Measurements from ENCODE around the gene TRIO.
"Not testable (repeated sequence)": the region's sequence is repeated elsewhere in the genome, so short reads cannot be mapped to it uniquely, and the experiment has no call there.

The TRIO gene

DNA sequence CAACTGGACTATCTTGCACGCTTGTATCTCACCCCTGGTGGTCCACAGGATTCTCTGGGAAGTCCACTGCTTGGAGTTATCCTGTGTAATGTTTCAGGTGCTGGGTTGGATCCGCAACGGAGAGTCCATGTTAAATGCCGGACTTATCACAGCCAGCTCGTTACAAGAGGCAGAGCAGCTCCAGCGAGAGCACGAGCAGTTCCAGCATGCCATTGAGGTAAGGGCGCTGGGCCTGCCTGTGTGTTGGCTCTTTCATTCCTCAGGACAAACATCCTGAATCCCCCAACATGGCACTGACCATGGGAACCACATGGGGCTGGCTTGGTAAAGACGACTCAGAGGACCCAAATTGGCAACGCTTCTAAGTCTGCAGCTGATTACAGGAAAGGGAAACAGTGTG lies 223.6 kb downstream of the TRIO start:
- no peak for DNase-seq

DNA sequence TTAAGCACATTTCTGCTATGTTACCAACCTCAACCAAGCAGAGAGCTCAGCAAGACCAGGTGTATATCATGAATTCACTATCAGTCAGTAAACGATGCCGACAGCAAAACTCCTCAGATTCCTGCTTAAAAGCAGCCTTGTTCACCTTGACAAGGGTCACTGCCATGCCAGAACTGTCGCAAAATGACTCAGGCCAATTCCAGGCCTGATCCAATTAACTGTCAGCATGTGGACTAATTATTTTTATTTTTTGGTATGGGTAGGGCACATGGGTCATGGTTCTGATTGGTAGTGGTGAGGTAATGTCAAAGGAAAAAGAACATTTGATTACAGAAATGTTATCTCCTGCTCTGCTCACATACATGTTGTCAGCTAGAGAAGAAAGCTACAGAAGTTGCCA lies 224.2 kb downstream of the TRIO start:
- no peak for DNase-seq

DNA sequence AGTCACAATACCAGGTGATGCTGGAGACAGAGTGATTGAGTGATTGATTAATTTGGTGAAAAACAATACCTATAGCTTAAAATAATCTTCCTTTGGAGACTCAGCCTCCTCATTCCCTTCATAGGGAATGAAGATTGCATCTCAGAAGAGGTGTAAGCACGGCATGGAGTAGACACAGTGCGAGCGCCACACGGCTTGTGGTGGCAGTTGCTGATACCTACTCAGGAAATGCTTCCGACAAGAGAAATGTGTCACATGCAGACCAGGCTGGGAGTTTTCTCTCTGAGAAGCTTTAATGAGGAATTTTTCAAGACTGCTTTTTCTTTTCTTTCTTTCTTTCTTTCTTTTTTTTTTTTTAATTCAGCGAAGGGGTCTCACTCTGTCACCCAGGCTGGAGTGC lies 226.6 kb downstream of the TRIO start:
- no peak for DNase-seq

DNA sequence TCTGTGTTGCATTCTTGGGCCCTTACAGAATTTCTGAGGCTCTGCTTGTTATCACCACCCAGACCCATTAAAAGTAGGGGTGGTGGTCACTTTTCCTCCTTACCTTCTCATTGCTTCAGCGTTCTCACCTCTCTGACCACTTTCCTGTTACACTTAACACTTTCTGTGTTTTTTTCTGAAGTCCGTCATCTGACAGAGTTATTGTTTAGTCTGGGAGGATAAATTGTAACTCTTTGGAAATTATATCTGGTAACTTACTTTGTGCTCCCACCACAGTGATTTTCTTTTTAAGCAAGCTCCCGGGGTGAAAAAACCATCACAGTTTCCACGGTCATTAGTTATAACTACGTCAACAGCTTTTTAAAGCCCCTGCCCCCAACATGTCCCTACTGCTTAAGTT lies 227.2 kb downstream of the TRIO start:
- no peak for DNase-seq

DNA sequence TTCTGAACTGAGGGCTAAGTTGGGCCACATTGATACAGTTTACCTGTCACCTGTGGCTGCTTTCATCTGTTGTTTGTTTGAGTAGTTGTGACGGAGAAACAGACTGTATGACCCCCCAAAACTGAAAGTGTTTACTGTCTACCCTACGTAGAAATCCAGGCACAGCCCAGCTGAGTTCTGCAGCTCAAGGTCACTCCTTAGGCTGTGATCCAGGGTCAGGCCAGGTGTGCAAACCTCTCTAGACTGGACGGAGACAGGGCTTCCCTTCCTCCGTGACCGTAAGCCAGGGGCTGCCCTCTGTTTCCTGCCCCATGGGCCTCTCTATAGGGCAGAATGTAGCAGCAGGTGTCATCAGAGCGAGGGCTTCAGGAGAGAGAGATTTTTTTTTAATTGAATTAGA lies 230.5 kb downstream of the TRIO start:
- DNase-seq, result no peak

DNA sequence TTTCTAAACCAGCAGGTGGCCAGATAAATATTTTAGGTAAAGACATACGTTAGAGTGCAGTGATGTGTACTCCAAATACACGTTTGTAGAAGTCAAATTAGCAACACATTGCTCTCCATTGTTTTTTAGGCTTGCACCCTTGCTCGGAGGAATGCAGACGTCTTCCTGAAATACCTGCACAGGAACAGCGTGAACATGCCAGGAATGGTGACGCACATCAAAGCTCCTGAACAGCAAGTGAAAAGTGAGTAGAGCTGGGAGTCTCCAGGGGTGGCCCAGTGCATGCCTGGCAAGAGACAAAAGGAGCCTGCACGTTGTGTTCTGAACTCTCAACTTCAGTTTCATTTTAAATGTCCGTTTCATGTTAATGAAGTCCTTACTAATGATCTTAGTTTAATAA lies 231.0 kb downstream of the TRIO start:
- no peak for DNase-seq

DNA sequence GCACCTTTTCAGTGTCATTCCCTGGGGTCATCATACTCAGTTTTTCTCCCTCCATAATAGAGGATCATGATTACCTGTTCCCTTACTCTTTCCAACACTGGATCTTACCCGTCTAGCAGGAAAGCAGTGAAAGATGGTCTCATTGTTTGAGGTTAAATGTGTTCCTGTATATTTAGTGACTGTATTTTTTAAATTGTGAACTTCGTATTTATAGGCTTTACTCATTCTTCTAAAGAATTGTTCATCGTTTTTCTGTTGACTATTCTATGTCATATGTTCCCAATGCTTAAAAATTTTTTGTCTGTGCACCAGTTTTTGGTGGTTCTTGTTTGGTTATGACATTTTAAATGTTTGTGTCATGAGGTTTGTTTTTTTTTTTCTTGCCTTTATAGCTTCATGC lies 233.6 kb downstream of the TRIO start:
- DNase-seq, result no peak

DNA sequence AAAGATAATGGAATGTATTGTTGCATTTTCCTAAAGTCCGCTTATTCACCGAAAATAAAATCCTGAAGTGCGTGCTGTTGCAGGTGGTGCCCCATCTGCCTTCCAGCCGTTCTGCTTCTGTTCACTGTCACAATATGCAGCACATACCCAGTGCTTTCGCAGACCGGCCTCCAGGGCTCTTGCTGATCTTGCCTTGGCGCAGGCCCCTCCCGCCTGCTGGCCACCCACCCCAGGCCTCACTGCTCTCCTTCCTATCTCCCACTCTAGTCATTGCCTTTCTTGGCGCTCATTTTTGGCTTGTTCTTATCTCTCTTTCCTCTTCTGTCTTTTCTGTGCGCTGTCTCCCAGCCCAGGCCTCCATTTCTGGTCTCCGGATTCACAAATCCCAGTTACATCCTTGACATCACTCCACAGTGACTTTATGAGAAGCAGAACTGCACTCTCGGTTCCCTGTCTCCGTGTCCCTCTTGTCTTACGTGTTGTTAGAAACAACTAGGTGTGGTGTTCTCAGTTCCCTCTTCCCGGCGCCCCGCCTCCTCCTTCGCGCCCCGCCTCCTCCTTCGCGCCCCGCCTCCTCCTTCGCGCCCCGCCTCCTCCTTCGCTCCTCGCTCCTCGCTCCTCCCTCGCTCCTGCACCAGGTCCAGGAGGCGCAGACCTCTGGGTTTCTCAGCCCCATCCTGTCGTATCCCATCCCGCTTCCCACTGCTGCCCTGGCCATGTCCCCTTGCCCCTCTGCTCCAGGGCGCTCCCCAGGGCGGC lies 236.8 kb downstream of the TRIO start:
- no peak for DNase-seq

DNA sequence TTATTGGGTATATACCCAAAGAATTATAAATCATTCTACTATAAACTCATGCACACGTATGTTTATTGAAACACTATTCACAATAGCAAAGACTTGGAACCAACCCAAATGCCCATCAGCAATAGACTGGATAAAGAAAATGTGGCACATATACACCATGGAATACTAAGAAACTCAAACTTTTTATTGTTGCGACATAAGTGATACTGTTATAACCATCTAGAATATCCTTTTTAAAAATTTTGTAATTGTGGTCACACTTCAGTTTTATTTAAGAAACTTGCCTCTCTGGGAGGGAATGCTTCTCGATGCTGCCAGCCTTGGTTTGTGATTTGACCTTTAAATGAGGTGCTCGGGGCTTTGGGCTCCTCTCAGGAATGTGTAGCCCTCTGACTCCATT lies 237.6 kb downstream of the TRIO start:
- no peak for DNase-seq

DNA sequence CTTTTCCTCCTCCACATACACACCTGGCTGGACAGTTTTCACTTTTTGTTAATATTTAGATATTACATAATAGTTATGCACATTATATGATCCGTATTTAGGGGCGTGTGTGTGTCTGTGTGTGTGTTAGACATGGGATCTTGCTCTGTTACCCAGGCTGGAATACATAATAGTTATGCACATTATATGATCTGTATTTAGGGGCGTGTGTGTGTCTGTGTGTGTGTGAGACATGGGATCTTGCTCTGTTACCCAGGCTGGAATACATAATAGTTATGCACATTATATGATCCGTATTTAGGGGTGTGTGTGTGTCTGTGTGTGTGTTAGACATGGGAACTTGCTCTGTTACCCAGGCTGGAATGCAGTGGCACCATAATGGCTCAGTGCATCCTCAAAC lies 239.5 kb downstream of the TRIO start:
- no peak for DNase-seq

DNA sequence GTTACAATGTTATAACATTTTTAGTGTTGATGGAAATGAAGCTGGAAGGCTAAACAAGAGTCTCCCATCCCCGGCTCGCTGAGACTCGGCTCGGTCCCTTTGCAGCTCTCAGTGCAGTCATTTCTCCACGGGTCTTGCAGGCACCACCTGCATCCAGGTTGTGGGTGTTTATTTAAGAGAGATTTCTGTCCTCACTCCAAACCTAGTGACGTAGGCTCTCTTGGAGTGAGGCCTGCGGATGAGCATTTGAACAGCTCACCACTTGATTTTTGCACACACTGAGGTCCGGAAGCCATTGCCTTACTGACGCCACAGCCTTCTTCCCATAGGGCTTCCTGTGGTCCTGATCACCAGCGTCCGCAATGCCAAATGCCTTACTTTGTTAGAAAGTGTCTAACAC lies 240.8 kb downstream of the TRIO start:
- DNase-seq, result no peak

DNA sequence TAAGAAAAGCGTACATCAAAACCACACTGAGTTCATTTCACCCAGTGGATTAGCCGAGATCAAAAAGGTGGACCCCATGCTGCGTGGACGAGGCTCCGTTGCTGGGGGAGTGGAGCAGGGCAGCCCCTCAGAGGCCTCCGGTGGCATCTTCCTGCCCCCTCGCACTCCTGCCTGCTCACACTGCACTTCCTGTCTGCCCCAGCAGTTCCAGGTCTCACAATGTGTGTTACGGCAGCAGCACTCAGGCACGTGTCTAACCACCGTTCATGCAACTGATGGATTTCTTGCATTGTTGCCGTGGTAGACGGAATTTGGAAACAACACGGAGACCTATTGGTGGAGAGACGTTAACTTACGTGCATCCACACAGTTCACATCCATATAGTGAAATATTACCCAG lies 241.9 kb downstream of the TRIO start:
- DNase-seq, result no peak

DNA sequence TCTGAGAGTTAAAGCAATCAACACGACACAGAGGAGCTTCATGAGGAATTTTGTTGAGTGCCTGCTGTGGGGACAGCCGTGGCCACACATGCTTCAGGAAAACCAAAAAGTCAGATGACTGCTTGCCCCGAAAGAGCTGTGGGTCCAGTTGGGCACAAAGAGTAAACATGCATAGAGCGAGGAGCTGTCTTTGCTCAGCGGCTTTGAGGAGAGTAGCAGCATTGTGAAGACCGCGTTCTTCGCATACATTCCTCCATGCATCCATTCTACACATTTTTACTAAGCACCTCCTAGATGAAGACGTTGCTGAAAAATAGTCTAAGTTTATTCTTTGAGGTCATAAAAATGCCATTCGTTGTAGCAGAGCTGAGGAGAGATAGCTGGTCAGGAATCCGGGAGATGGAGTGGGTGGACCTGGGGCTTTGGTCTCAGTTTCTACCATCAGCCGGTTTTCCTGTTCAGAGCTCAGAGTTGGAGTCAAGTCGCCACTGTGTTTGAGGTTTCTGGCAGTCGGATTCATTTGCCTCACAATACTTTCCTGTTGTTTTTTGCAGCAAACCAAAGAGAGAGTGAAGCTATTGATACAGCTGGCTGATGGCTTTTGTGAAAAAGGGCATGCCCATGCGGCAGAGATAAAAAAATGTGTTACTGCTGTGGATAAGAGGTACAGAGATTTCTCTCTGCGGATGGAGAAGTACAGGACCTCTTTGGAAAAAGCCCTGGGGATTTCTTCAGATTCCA lies 243.9 kb downstream of the TRIO start:
- DNase-seq, result no peak

DNA sequence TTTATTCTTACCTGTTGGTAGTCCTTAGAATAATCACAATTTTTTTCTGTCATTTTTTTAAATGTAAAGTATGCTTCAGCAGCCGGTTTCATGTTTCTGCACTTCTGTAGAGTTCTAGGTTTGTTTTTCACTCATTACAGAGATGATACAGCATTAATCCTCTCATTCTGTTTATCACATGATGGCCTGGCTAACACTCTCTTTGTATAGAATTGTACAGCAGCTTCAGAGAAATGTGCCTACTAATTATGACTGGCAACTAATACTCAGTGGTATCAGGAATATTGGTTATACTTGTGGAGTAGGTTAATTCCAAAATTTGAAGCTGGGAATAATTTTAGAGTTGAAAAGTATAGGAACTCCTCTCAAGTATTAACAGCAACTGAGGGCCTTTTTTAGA lies 245.6 kb downstream of the TRIO start:
- no peak for DNase-seq

DNA sequence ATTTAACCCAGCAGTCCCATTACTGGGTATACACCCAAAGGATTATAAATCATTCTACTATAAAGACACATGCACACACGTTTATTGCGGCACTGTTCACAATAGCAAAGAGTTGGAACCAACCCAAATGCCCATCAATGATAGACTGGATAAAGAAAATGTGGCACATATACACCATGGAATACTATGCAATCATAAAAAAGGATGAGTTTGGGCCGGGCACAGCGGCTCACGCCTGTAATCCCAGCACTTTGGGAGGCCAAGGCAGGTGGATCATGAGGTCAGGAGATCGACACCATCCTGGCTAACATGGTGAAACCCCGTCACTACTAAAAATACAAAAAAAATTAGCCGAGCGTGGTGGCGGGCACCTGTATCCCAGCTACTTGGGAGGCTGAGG lies 249.4 kb downstream of the TRIO start:
- DNase-seq, result not testable (repeated sequence)

DNA sequence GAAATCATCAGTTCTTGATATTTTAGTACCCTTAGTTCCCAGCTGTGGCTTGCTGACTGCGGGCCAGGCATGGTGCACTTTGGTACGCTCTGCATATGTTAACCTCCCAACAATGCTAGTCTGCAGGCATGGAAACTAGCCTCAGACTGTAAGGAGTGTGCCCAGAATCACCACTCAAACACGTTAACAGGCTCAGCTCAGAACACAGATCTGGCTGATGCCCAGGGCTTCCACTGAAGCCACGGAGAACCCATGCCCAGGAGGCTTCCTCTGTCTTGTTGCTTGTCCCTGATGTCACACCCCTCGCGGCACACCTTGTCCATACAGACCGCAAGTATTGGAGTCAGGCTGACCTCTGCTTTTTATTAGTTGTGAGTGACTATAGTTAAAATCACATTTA lies 251.2 kb downstream of the TRIO start:
- DNase-seq, result no peak

DNA sequence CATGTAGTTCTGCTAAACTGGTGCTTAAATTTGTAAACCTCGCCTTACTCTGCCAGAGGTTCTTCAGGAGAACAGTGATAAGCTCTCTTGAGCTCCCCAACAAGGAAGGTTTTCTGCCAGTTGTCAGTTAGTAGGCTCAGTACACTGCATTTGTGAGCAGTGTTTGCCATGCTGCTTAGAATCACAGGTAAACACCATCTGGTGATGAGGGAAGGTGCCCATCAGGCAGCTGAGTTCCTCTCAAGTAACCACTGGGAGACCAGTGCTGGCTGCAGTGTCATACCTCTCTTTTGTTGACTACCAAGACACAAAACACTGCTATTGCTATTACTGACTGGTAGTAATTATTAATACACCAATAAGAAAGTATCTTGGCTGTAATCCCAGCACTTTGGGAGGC lies 252.3 kb downstream of the TRIO start:
- no peak for DNase-seq

DNA sequence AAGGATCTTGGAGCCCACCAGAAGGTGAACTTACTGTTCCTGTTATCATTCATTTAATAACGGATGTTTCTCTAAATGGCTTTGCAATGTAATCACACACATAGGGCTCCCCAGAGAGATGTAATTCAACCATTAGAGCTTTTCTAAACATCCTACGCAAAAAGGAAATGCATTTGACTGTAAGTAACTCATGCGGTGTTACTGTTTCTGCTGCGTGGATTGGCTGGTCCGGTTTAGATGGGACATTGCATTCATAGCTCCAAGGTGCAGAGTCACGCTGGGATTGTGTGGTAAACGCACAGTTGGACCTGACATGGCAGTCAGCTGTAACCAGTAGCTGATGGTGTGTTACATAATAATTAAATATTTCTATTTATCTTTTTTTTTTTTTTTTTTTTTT lies 252.9 kb downstream of the TRIO start:
- DNase-seq, result no peak

DNA sequence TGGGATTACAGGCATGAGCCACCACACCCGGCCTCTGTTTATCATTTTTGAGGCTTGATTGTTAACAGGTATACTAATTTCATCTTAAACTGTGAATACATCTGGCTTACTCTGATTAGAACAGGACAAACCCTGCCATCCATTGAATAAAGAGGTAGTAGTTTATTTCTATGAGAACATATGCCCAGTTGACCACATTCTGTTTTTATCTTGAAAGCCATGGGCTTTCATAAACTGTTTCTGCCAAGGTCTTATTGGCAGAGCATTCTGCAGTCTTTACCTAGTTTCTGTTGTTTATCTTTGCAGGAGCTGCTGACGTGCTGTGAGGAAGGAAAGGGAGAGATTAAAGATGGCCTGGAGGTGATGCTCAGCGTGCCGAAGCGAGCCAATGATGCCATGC lies 253.6 kb downstream of the TRIO start:
- no peak for DNase-seq

DNA sequence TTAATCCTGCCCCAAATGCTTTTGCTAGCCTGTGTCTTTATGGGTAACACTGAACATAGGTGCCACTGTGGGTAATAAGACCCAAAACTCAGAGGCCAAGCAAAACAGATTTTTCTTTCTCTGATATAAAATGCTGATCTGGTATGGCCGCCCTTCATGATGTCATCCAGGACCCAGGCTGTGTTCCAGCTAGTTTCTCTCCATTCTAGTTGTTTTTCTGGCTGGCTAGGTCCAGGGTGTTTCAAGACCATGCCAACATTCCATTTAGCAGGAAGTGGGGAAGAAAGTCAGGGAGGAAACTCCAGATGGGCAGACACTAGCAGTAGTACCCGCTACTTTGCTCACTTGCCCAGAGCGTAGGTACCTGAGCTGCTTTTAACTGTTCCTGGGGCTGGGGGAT lies 254.6 kb downstream of the TRIO start:
- peak in 1 of 2 experiments; percentile 30 for DNase-seq

DNA sequence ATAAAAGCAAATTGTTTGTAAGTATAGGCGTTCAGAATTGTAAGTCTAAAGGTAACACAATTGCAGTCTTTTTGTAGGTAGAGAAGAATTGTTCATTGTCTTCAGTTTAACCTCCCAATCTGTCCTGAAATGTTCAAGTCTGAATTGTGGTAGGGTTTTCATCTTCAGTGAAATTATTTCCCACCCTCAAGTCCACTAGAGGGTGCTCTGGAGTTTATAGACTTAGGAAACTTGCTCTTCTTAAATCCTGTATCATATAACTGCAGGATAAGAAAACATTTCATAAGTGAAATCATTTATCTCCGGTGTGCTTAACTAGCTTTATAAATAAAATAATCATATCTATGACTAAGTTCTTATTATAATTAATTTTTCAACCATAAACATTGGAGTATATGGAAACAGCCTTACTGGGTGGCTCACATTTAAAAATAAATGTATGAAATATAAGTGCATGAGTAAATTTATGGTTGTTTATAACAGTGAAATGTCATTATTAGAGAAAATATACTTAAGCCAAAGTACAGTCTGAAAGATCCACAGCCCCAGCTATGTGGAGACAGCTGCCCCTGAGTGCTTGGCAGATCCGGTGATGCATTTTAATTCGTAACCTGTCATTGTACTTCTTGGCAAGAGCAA lies 256.0 kb downstream of the TRIO start:
- peak; percentile 51 to 62 for DNase-seq

DNA sequence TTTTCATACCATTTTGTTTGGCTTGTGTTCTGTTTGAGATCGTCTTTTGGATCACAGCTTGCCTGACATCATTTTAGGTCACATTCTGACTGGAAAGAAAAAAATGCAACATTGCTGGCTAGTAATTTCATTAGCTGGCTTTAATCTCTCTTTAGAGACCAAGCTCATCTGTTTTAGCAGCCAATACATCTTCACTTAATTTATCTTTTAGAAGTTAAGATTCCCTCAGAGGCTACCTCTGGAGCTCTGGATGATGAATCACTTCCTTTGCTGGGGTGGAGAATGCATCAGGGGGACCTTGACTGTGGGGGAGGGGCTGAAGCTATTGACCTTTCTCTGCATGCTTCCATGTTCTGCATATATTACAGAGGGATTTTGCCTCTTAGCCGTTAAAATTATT lies 256.9 kb downstream of the TRIO start:
- peak; percentile 25 to 43 for DNase-seq

DNA sequence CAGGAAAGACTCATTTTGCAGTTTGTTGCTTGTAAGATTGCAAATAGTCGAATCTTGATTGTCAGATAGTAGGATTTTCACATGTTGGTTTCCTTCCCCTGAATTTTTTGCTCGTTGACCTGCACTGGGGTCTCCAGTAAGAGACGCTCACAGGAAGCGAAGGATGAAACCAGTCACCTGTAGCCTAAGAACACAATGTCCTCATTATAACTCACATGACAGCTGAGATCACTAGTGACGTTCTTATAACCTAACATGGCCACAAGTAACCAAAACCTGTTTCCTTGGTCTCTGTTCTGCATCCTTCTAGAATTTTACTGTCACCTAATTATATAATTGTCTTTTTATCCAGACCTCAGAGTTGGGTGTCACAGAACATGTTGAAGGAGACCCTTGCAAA lies 257.5 kb downstream of the TRIO start:
- no peak for DNase-seq

DNA sequence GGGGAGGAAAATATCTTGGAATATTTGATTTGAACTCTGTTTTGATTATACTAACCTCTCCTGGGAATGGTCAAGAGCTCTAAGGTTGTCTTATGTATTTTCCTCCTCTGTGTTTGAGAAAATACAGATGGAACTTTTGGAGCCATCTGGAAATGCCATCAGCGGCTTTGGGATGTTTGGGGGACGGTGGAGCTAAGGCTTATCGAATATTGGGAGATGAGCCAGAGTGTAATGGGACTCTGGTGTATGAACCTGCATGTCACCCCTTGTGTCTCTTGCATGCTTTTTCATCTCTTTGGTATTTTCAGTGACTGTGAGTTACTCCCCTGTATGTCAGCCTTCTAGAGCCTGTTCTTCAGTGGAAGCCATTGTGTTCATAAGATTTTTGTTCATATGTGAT lies 258.5 kb downstream of the TRIO start:
- no peak for DNase-seq

Measured in SW 1271 (cell line).